Measurements from ENCODE around the gene MATR3.

- TF ChIP-seq CTCF (IDR thresholded peaks at IDR 0.05; ENCODE audit: low read depth, low read length): no peak
- no peak for TF ChIP-seq EZH2phosphoT487 (IDR thresholded peaks at IDR 0.05; ENCODE audit: low read depth)
Observed at GRCh38 chr5:139296862-139297326, 3.4 kb downstream of the MATR3 start.

Measured in OCI-LY3 (cell line).